Stimulated activated CD4-positive, alpha-beta T cell treated with anti-CD3 and anti-CD28 coated beads, TNF-alpha, amount 100 ng/mL, for 1 hour (primary cell): Measurements from ENCODE around the gene CCS.
A peak's percentile ranks its signal among the peaks of the same experiment; 100 is the strongest.
"Not testable (repeated sequence)": the region's sequence is repeated elsewhere in the genome, so short reads cannot be mapped to it uniquely, and the experiment has no call there.

Experiments
- DNase-seq, 3 donors: peaks; one replicate each; pipeline ENCODE4 v3.0.0-alpha.2; 2020; ENCODE audit warnings: low read depth in 3 of 3, low spot score in 1 of 3

CCS gene

DNA sequence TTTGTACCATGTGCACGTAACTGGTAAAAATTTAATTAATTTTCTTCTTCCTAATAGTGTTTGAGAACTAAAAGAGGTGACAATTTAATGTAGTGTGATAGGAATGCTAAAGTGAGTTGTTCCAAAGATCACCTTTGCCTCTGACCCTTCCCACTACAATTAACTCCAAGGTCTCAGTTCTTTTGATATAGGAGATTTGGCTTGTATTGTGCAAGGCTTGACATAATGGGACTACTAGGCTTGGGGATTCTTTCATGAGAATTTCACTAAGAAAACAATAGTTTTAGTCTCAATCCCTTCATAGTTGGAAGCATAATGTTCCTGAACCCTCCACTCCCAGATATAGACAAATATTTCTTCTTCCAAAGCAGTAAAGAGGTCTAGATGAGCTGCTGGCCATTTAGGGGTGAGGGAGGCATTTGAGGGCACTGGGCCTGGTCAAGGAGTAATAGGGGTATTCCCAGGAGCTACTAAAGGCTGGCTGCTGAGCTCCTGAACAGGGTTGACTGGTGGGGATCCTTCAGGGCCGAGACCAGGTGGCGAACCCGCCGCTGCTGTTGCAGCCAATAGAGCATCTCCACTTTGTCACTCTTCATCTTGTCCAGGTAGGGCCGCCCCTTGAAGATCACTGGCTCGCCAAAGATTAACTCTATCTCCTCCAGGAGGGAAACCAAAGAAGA, 2.8 kb upstream of the CCS start:
- DNase-seq, result no peak

DNA sequence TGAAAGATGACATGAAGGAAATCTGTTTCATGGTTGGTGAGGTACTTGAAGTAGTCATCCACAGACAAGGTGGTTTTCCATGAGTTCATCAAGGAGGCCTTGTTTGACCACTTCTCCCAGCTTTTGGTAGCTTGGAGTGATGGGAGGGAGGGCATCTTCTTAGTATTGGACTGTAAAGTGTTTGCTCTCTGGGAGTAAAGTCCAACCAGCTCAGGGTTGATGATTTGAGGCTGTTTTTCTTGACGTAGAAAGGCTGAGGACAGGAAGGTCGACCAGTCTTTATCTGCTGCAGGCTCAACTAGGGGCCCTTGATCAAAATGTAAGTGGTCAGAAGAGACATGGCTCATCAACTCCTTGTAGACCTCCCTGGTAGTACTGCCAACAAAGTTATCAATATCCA, 1.8 kb upstream of the CCS start:
- DNase-seq, result no peak

DNA sequence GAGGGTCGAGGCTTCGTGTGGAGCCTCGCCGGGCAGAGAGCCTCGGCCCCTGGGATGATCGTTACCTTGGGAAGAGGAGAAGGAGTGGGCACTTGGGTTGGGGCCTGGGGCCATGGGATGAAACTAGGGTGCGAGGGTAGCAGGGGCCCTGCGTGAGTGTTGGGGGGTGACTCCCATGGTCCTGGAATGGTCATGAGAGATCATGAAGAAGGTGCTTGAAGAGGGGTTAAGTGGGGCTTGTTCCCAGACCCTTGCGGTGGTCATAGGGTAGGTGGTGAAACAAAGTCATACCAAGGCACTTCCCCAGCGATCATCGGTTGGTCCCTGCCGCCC, 284 bp downstream of the CCS start:
- no peak for DNase-seq

DNA sequence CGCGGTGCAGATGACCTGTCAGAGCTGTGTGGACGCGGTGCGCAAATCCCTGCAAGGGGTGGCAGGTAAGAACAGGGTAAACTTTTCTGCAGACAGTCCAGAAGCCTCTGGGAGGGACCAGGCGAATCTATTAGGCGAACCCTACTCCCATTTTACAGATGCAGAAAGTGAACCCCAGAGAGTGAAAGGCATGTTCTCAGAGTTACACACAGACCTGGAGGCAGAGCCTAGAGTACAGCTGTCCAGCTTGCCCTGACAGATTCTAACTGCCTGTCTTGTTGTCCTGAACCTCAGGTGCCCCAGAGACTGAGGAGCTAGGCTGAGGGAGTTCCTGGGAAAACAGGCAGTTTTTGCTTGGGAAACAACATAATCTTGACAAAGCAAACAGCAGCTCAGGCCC, 665 bp downstream of the CCS start:
- DNase-seq, result no peak

DNA sequence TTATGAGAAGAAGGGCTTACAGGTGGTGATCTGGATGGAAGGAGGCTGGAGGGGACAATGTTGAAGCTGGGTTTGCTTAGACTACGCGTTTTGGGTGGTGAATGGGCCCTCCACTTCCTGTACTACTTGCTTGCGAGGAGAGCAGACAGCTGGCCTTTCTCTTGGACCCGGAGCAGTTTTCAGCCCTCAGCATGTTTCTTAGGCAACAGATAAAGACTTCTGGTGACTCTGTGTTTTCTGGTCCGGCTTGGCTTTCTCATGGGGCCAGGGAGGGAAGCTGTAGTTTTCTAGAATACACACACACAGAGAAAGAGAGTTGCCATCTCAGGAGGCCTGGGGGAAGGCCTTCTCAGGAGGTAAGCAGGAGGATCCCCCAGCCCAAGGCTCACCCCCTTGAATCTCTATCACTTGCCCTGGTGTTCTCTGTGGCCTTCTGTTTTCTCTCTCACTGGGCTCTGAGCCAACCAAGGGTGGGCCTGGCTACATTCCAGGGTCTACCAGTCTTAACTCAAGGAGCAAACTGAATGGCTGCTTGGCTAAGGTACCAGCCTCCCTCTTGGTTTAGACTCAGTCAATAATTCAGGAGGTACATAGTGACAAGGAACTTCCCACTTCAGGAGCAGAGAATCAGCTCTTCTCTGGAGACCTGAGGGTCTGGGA, 2.4 kb downstream of the CCS start:
- no peak for DNase-seq

DNA sequence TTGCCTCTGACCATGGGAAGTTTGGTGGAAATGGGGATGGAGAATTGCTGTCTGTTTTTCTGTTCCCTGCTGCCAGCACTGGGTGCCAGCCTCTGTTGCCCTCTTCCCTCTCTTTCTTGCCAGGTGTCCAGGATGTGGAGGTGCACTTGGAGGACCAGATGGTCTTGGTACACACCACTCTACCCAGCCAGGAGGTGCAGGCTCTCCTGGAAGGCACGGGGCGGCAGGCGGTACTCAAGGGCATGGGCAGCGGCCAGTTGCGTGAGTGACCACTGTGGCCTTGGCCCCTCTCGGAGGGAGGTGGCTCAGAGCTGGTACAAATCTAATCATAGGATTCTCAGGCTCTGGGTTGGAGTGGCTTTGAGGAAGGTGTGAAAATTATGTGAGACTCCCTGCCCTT, 6.0 kb downstream of the CCS start:
- no peak for DNase-seq

DNA sequence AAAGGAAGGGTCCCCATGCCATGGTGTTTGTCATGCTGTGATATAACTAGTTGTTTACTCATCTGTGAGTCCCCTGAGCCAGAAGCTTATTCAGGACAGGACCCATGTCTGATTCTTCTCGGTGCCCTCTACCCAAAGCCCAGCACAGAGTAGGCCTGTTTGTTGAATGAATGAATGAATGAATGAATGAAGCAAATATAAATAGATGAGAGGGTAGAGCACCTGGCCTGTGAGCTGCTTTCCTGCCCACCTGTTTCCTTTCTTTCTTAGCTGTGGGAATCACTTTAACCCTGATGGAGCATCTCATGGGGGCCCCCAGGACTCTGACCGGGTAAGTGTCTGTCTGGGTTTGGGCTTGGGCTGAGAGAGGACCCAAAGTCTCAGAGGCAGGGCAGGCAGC, 7.2 kb downstream of the CCS start:
- no peak for DNase-seq

DNA sequence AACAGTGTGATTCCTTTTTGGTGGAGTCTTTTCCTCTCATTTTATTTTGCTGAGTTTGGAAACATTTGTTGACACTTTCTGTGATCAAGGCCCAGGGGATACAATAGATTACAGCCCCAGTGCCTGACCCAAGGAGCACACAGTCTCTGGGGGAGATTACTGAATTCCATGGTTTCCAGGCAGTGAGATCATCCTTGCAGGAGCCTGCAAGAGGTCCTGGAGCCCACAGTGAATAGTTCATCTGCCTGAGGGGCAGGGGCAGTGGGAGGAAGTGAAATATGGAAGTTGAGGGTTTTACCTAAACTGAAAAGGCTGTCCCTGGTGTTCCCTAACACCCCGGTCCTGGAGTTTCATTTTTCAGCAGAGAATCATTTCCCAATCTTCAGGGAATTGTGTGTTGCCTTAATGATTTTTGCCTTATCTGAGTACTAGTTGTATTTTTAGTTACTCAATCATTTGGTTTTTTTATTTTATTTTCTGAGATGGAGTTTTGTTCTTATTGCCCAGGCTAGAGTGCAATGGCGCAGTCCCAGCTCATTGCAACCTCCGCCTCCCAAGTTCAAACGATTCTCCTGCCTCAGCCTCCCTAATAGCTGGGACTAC, 7.7 kb downstream of the CCS start:
- DNase-seq, result no peak

DNA sequence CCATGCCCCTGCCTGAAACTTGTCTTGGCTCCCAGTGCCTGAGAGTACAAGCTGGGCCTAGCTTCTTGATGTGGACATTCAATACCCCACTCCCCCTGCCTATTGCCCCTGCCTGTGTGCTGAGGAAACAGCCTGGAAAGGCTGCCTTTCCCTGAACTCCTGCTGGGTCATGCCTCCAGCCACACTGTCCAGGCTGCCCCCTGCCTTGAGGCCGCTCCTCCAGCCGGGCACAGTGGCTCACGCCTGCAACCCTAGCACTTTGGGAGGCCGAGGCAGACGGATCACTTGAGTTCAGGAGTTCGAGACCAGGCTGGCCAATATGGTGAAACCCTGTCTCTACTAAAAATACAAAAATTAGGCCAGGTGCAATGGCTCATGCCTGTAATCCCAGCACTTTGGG, 10.1 kb downstream of the CCS start:
- DNase-seq, result no peak

DNA sequence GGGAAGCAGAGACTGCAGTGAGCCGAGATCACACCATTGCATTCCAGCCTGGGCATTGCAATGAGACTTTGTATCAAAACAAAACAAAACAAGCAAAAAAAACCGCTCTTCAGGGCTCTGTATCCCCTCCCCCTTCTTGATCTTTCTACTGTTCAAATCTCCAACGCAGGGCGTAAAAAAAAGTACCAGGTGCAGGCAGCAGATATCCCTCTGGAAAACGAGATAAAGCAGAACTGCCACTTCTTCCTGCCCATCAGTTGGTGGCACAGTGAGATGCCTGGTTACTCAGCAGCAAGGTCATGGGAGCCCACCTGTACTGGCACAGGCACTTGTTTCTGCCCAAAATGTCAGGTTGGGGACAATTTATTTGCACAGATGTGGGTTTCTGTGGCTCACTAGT, 11.2 kb downstream of the CCS start:
- DNase-seq, result no peak

DNA sequence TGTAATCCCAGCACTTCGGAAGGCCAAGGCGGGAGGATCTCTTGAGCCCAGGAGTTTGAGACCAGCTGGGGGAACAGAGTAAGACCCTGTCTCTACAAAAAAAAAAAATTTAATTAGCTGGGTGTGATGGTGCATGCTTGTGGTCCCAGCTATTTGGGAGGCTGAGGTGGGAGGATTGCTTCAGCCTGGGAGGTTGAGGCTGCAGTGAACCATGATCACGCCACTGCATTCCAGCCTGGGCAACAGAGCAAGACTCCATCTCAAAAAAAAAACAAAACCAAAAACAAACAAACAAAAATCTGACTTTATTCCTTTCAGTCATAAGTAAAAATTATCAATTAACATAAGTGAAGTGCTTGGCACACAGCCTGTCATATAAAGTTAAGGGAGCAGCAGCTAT, 13.6 kb downstream of the CCS start:
- not testable (repeated sequence) for DNase-seq

DNA sequence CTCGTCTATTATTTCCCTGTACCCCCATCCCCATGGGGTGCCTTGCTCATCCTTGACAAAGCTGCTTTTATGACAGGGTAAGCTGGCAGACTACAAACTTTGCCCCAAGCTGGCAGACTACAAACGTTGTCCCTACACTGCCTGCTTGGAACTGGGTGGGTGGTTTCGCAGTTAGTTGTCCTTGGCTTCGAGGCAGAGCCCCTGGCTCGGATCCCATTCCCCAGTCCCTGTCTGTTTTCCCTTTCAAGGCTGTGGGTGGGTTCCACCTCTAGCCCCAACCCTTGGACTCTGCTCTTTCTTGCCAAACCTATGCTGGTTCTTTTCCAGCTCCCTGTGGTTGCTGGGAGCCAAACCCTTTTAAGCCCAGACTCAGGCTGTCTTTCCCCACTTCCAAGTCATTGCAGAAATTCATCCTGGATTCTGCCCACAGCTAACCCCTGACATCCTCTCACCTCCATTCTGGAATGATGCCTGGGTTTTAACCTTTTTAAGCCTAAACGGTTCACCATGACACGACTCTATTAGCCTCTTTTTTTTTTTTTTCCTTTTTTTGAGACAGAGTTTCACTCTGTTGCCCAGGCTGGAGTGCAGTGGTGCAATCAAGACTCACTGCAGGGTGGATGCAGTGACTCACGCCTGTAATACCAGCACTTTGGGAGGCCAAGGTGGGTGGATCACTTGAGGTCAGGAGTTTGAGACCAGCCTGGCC, 14.3 kb downstream of the CCS start:
- no peak for DNase-seq

DNA sequence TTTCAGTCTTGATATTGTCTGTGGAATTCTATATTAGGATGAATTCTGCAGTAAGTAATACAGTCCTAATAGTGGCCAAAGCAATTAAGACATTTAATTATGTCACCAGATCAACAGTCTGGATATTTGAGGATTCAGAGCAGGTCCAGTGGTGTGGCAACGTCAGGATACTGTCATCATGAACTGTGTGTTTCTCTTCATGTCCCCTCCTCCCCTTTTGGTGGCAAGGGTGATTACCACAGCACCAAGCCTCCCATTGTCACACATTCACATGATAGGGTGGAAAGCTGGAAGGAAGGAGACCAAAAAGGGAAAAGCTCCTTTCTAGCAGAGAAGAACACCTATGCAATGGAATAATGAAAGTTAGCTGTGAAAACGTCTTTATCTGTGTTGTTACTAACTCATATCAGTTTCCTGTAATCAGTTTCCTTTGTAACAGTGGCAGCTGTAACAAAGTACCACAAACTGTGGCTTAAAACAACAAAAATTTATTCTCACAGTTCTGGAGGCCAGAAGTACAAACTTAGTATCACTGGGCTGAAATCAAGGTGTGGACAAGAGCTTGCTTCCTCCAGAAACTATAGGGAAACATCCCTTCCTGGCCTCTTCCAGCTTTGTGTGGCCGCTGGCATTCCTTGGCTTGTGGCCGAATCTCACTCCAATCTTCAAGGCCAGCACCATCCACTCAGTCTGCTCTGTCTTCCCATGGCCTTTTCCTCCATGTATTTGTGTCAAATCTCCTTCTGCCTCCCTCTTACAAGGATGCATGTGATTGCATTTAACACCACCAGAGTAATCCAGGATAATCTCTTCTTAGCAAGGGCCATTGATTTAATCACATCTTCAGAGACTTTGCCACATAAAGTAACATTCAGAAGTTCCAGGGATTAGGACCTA, 17.0 kb downstream of the CCS start:
- DNase-seq, result no peak

DNA sequence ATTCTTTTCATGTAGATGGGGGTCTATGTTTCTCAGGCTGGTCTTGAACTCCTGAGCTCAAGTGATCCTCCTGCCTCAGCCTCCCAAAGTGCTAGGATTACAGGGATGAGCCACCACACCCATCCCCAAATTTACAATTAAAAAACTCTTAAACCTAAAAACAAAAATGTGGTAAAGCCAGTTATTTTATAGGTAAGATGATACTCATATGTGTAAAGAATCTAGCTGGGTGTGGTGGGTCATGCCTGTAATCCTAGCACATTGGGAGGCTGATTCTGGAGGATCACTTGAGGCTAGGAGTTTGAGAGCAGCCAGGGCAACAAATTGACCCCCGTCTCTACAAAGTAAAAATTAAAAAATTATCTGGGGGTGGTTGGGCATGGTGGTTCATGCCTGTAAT, 19.5 kb downstream of the CCS start:
- DNase-seq, result no peak

DNA sequence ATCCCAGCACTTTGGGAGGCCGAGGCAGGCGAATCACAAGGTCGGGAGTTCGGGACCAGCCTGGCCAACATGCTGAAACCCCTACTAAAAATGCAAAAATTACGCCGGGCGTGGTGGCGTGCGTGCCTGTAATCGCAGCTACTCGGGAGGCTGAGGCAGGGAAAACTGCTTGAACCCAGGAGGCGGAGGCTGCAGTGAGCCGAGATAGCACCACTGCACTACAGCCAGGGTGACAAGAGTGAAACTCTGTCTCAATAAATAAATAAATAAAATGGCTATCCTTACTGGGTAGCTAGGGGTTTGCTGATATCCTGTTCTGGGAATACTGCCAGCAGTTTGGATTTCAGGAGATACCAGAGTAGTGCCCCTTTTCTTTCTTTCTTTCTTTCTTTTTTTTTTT, 21.1 kb downstream of the CCS start:
- DNase-seq, result no peak

DNA sequence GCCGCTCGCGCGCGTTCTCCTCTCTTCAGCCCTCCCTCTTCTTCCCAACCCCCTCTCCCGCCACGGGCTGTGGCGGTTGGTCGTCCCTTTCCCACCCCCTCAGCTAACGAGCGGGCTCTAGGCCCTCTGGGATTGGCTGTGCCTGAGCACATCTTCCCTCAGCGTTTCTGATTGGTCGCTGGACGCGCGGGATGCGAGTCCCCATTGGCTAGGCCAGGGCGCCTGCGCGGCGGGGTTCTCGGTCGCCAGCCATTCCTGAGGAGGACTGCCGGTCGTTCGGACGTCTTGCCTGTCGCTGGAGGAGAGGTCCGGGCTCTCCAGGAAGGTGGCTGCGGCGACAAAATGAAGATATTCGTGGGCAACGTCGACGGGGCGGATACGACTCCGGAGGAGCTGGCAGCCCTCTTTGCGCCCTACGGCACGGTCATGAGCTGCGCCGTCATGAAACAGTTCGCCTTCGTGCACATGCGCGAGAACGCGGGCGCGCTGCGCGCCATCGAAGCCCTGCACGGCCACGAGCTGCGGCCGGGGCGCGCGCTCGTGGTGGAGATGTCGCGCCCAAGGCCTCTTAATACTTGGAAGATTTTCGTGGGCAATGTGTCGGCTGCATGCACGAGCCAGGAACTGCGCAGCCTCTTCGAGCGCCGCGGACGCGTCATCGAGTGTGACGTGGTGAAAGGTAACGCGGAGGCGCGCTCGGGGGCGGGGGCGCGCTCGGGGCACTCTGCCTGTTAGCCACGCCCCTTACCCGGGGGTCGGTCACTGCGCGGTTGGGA, 23.6 kb downstream of the CCS start, which contains the start of gene RBM14:
Gene RBM14, plus strand, starts transcription at position 252 of the 776 bp plus-strand sequence. Its CDS starts 91 bp downstream, at position 343.
- DNase-seq, result peak; percentile 93 to 96 (median 93)

DNA sequence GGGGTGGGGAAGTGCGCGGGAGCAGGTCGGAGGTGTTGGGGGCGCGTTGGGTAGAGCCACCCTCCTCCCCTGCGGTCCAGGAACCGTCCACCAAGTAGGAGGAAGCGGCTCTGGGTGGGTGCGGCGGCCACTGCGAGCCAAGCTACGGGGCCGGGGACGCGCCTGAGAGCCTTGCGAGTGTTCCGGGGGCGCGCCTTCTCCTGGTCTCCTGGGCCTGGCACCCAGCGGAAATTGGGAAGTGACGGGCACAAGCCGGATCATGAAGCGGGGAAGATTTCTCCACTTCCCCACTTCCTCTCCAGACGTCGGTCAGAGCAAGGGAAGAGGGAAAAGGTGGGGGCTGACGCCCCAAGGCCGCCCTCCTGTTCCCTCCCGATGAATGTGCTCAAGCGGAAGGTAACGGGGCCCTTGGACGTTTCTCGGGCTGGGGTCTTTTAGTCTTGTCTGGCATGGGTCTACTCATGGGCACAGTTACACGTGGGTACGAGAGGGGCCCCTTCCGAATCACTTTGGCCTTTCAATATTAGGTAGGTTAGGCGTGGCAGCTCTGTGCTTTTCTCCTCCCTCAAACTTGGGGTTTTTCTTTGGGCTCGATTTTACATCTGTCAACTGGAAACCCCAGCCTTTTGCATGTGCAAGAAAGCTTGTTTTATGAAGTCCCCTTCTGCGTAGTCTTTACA, 24.3 kb downstream of the CCS start:
- DNase-seq, result no peak

DNA sequence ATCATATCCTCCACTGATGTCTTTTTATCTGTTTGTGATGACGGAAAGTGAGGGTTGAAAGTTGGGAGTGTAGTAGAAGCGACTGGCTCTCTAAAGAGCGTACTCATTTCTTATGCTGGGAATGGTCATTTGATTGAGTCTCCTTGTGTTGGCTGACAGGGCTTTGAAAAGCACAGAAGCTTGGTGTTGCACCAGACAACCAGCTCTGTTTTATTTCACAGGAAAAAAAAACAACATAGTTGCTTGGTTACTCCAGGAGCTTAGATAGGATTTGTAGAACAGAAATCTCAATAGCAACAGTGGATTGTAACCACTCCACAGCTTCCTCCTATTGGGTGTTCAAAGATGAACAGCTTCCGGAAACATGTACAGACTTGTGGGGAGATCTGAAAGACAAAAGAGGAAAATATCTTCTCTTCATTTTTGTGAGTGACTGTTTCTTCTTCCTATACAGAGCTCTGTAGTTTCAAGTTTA, 26.1 kb downstream of the CCS start:
- no peak for DNase-seq

DNA sequence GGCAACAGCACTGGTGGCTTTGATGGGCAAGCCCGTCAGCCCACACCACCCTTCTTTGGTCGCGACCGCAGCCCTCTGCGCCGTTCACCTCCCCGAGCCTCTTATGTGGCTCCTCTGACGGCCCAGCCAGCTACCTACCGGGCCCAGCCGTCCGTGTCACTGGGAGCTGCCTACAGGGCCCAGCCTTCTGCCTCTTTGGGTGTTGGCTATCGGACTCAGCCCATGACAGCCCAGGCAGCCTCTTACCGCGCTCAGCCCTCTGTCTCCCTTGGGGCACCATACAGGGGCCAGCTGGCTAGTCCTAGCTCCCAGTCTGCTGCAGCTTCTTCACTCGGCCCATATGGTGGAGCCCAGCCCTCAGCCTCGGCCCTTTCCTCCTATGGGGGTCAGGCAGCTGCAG, 31.5 kb downstream of the CCS start:
- DNase-seq, result no peak
